A673 (cell line): ENCODE data around the gene STK10.

ENCODE experiments used
- EZH2 ChIP-seq: fragments of 200-600 bp; sonication (generic); IDR thresholded peaks from 2 replicates; pipeline ENCODE4 v1.6.1; 2017; ENCODE audit warnings: borderline replicate concordance, low read depth, mild to moderate bottlenecking, mixed read lengths, antibody characterized with exemption, low read length; ENCODE audit not compliant: poor library complexity, severe bottlenecking
- TF ChIP-seq, protein P1 (sequence below): fragments of 300-800, 200-600 bp; sonication (generic); conservative IDR thresholded peaks from 2 replicates; pipeline ENCODE4 v1.5.1; 2017; ENCODE audit warnings: low read depth, mild to moderate bottlenecking, antibody characterized with exemption, low read length, moderate library complexity, mixed read lengths

- TF ChIP-seq, protein P1, sequence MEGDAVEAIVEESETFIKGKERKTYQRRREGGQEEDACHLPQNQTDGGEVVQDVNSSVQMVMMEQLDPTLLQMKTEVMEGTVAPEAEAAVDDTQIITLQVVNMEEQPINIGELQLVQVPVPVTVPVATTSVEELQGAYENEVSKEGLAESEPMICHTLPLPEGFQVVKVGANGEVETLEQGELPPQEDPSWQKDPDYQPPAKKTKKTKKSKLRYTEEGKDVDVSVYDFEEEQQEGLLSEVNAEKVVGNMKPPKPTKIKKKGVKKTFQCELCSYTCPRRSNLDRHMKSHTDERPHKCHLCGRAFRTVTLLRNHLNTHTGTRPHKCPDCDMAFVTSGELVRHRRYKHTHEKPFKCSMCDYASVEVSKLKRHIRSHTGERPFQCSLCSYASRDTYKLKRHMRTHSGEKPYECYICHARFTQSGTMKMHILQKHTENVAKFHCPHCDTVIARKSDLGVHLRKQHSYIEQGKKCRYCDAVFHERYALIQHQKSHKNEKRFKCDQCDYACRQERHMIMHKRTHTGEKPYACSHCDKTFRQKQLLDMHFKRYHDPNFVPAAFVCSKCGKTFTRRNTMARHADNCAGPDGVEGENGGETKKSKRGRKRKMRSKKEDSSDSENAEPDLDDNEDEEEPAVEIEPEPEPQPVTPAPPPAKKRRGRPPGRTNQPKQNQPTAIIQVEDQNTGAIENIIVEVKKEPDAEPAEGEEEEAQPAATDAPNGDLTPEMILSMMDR, result no peak
- no peak for TF ChIP-seq EZH2
Observed at GRCh38 chr5:172224996-172225395, 37.0 kb upstream of the STK10 start.
